Brain microvascular endothelial cell (primary cell): Measurements from ENCODE around the gene CTXN1.
A peak's percentile ranks its signal among the peaks of the same experiment; 100 is the strongest.
"Not testable (repeated sequence)": the region's sequence is repeated elsewhere in the genome, so short reads cannot be mapped to it uniquely, and the experiment has no call there.

ENCODE experiments used
- DNase-seq: peaks from one replicate; pipeline ENCODE4 v3.0.0-alpha.2; 2020
- H3K27ac ChIP-seq: fragments of 250-450 bp; sonication (Bioruptor Pico); 2 replicates; pipeline ENCODE4 v1.5.1; 2020; ENCODE audit warnings: mild to moderate bottlenecking, moderate library complexity
- H3K27me3 ChIP-seq: fragments of 250-450 bp; sonication (Bioruptor Pico); replicated peaks from 2 replicates; pipeline ENCODE4 v1.5.1; 2020; ENCODE audit warnings: mild to moderate bottlenecking
- H3K36me3 ChIP-seq: fragments of 250-450 bp; sonication (Bioruptor Pico); replicated peaks from 2 replicates; pipeline ENCODE4 v1.5.1; 2020; ENCODE audit warnings: mild to moderate bottlenecking
- H3K4me3 ChIP-seq: 2 replicates; pipeline ENCODE4 v1.5.1; 2011; ENCODE audit warnings: low read depth, mild to moderate bottlenecking, control low read depth, low read length, moderate library complexity
- in situ Hi-C: cut with HindIII; loops from 2 replicates; pipeline ENCODE4 v1.10.0; 2017; ENCODE audit warnings: low sequenced_read_pairs, low pct_ligation_motif_present
- TF ChIP-seq, protein P1 (sequence below): IDR thresholded peaks from 2 replicates; pipeline ENCODE4 v1.5.1; 2011; ENCODE audit warnings: low read depth, mild to moderate bottlenecking, moderate library complexity, low read length, control low read depth, inconsistent platforms; ENCODE audit errors: missing control alignments

The CTXN1 gene

GRCh38 chr19:7897292-7897691 lies 28.6 kb downstream of the CTXN1 start:
- TF ChIP-seq, protein P1, sequence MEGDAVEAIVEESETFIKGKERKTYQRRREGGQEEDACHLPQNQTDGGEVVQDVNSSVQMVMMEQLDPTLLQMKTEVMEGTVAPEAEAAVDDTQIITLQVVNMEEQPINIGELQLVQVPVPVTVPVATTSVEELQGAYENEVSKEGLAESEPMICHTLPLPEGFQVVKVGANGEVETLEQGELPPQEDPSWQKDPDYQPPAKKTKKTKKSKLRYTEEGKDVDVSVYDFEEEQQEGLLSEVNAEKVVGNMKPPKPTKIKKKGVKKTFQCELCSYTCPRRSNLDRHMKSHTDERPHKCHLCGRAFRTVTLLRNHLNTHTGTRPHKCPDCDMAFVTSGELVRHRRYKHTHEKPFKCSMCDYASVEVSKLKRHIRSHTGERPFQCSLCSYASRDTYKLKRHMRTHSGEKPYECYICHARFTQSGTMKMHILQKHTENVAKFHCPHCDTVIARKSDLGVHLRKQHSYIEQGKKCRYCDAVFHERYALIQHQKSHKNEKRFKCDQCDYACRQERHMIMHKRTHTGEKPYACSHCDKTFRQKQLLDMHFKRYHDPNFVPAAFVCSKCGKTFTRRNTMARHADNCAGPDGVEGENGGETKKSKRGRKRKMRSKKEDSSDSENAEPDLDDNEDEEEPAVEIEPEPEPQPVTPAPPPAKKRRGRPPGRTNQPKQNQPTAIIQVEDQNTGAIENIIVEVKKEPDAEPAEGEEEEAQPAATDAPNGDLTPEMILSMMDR, result no peak
- H3K4me3 ChIP-seq, result no peak overlapping the region
- H3K27ac ChIP-seq, result no peak overlapping the region
- H3K27me3 ChIP-seq, result no peaks in the 10 kb centered on the region
- in situ Hi-C loops, result no loop called here
- H3K36me3 ChIP-seq, result peaks cover 13% of the 10 kb centered on the region
- no peak for DNase-seq

- TF ChIP-seq, protein P1, result no peak
- in situ Hi-C loops, result no loop called here
- Histone ChIP-seq H3K27ac (no peak overlapping the region), H3K36me3 (peaks cover 13% of the 10 kb centered on the region), H3K27me3 (no peaks in the 10 kb centered on the region), H3K4me3 (no peak overlapping the region)
- no peak for DNase-seq
These were observed 30.4 kb downstream of the CTXN1 start for GRCh38 chr19:7895565-7895964.

- Histone ChIP-seq H3K4me3 (no peak overlapping the region), H3K27me3 (no peaks in the 10 kb centered on the region), H3K36me3 (peaks cover 10% of the 10 kb centered on the region), H3K27ac (no peak overlapping the region)
- TF ChIP-seq, protein P1, result no peak
- in situ Hi-C loops, result no loop called here
- DNase-seq, result no peak
These were observed 31.2 kb downstream of the CTXN1 start for GRCh38 chr19:7894612-7895309.

DNA sequence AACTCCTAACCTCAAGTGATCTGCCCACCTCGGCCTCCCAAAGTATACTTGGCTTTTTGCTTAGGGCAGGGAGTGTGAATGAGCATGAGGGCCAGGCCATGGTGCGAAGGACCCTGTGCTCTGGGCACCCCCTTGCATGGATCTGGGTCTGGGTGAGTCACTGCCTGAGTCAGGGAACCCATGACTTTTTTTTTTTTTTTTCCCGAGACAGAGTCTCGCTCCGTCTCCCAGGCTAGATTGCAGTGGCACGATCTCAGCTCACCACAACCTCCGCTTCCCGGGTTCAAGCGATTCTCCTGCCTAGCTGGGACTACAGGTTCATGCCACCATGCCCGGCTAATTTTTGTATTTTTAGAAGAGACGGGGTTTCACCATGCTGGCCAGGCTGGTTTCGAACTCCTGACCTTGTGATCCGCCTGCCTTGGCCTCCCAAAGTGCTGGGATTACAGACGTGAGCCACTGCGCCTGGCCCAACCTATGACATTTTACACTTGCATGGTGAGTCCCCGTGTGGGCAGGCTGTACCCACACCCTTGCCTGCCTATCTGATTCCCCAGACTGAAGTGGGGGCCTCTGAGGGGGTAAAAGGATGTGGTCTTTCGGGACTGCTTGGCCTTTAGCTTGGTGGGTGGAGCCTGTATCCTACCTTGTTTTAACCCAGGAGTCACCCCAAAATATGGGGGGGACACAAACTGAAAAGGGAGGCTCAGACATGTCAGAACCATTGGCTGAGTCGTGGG lies 32.4 kb downstream of the CTXN1 start:
- H3K36me3 ChIP-seq, in situ Hi-C loops, H3K27me3 ChIP-seq, H3K4me3 ChIP-seq: not testable (repeated sequence)
- H3K27ac ChIP-seq, result peak overlapping the region; percentile 58
- peak; percentile 56 for DNase-seq

GRCh38 chr19:7888826-7889217 lies 37.1 kb downstream of the CTXN1 start:
- Histone ChIP-seq H3K27ac (peak overlapping the region; percentile 50), H3K27me3 (no peaks in the 10 kb centered on the region), H3K4me3 (peak overlapping the region; percentile 68), H3K36me3 (no peaks in the 10 kb centered on the region)
- TF ChIP-seq, protein P1, result no peak
- no peak for DNase-seq
- in situ Hi-C loops, result no loop called here

DNA sequence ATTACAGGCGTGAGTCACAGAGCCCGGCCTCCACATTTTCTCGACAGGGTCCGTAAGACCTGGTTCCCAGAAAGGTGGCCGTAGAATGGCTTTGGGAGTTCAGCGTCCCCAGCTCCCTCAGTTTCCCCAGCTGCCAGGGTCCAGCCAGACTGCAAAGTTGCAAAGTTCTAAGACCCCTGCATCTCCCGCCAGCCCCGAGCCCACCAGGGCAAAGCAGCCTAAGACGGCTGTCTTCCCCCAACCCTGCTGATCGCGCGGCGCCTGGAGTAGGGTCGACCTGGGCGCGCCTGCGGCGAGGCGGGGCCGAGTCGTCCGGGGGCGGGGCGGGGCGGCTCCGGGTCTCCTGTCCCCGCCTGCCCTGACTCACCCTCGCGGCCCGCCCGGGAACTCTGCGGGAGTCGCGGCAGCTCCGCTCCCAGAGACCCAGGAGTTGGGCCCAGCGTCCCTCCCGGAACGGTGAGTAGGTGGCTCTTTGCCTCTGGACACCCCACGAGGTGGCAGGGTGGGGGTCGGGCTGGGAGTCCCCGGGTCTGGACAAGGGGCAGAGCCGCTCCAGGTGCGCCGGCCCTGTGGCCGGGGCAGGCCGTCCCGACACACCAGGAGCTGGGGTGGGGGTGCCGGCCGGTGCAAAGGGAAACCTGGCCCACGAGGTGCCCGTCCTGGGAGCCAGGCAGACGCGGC lies 37.6 kb downstream of the CTXN1 start, which contains the start of gene LRRC8E:
Gene LRRC8E (plus strand): TSS at position 366 of the 681 bp plus-strand sequence. CDS start 7,094 bp downstream, outside the sequence.
- H3K27me3 ChIP-seq, result no peaks in the 10 kb centered on the region
- in situ Hi-C loops, result no loop called here
- DNase-seq, result peak; percentile 64
- H3K27ac ChIP-seq, result peak within 1 kb of the TSS; percentile 50
- peak within 1 kb of the TSS; percentile 68 for H3K4me3 ChIP-seq
- TF ChIP-seq, protein P1, result no peak
- no peaks in the 10 kb centered on the region for H3K36me3 ChIP-seq
